Keratinocyte (primary cell): ENCODE measurements around the gene MYADML2. TPM values are rescaled to one million over a fixed set of nuclear protein-coding genes. Genes with fewer than 3 reads are reported as not detected.

Experiments
- DNase-seq: peaks from one replicate; pipeline ENCODE4 v3.0.0-alpha.2; 2011; ENCODE audit warnings: low read depth, missing footprints, low spot score
- FAIRE-seq: peaks from 2 replicates; lab custom pipeline; 2011; peaks lifted over from hg19 to GRCh38; lab: Jason Lieb, UNC
- H2AFZ ChIP-seq: 2 replicates; pipeline ENCODE4 v1.6.0; 2012; ENCODE audit warnings: low read length, control low read depth, inconsistent platforms; ENCODE audit not compliant: control insufficient read depth
- H3K27ac ChIP-seq: 2 replicates; pipeline ENCODE4 v1.5.1; 2011; ENCODE audit warnings: low read length; ENCODE audit not compliant: control insufficient read depth, insufficient read depth
- H3K27me3 ChIP-seq: 3 replicates; pipeline ENCODE4 v1.6.0; 2011; ENCODE audit warnings: low read length; ENCODE audit not compliant: control insufficient read depth, insufficient read depth; ENCODE audit errors: extremely low read depth
- H3K36me3 ChIP-seq, 2 experiments: 2 replicates in 1 of 2; 3 replicates in 1 of 2; pipeline ENCODE4 v1.5.1; 2011; ENCODE audit warnings: low read length in 2 of 2, mild to moderate bottlenecking in 1 of 2; ENCODE audit not compliant: control insufficient read depth in 2 of 2, insufficient read depth in 2 of 2; ENCODE audit errors: extremely low read depth in 1 of 2
- H3K4me1 ChIP-seq: 3 replicates; pipeline ENCODE4 v1.5.1; 2011; ENCODE audit warnings: low read length; ENCODE audit not compliant: control insufficient read depth, insufficient read depth; ENCODE audit errors: extremely low read depth
- H3K4me2 ChIP-seq: 3 replicates; pipeline ENCODE4 v1.6.0; 2011; ENCODE audit warnings: low read depth, low read length; ENCODE audit not compliant: control insufficient read depth, insufficient read depth; ENCODE audit errors: extremely low read depth
- H3K4me3 ChIP-seq, 3 experiments: fragments of 200-600 bp in 1 of 3; sonication (generic) in 1 of 3; 2 replicates in 2 of 3; 3 replicates in 1 of 3; pipeline ENCODE4 v1.5.1; 2011 to 2016; ENCODE audit warnings: low read length in 3 of 3, mild to moderate bottlenecking in 3 of 3, control low read depth in 2 of 3, inconsistent platforms in 1 of 3, low read depth in 1 of 3, mixed read lengths in 1 of 3, mixed run types in 1 of 3, moderate library complexity in 1 of 3; ENCODE audit not compliant: control insufficient read depth in 2 of 3, insufficient read depth in 2 of 3; ENCODE audit errors: extremely low read depth in 1 of 3
- H3K79me2 ChIP-seq: 2 replicates; pipeline ENCODE4 v1.6.0; 2012; ENCODE audit warnings: low read length; ENCODE audit not compliant: control insufficient read depth, insufficient read depth
- H3K9ac ChIP-seq: 3 replicates; pipeline ENCODE4 v1.6.0; 2011; ENCODE audit warnings: low read length; ENCODE audit not compliant: control insufficient read depth, insufficient read depth; ENCODE audit errors: extremely low read depth
- H3K9me1 ChIP-seq: 3 replicates; pipeline ENCODE4 v1.6.0; 2011; ENCODE audit warnings: low read length; ENCODE audit not compliant: control insufficient read depth, insufficient read depth; ENCODE audit errors: extremely low read depth
- H3K9me3 ChIP-seq: 2 replicates; pipeline ENCODE4 v1.5.1; 2012; ENCODE audit warnings: low read depth, low read length; ENCODE audit not compliant: control insufficient read depth
- H4K20me1 ChIP-seq: 3 replicates; pipeline ENCODE4 v1.6.0; 2011; ENCODE audit warnings: low read length; ENCODE audit not compliant: control insufficient read depth, insufficient read depth; ENCODE audit errors: extremely low read depth
- CTCF ChIP-seq, 3 experiments: IDR thresholded peaks in 1 of 3; conservative IDR thresholded peaks in 1 of 3; optimal IDR thresholded peaks in 1 of 3; 2 replicates in 2 of 3; 3 replicates in 1 of 3; pipeline versions ENCODE3 to v1.5.1; 2011; ENCODE audit warnings: low read length in 3 of 3, mild to moderate bottlenecking in 3 of 3, moderate library complexity in 2 of 3, control low read depth in 1 of 3, inconsistent platforms in 1 of 3; ENCODE audit not compliant: insufficient read depth in 2 of 3; ENCODE audit errors: extremely low read depth in 1 of 3
- EZH2 ChIP-seq: IDR thresholded peaks from one replicate; pipeline ENCODE4 v1.6.1; 2012; ENCODE audit warnings: inconsistent platforms, mild to moderate bottlenecking, low read length, moderate library complexity
- dilution Hi-C: fragments of 300-500 bp; cut with MboI; formaldehyde crosslinking; loops from one replicate; pipeline ENCODE4 v1.7.0; 2020; ENCODE audit warnings: low sequenced_read_pairs; ENCODE audit not compliant: extremely low pct_ligation_motif_present
- polyA minus RNA-seq, 3 experiments: library from RNA; depleted of rRNA, polyadenylated mRNA; stranded (reverse); fragments of >200 nt; gene quantifications; 1 replicate in 1 of 3; 2 replicates in 1 of 3; 3 replicates in 1 of 3; pipeline ENCODE4 v1.2.3, GENCODE V29; 2011
- polyA plus RNA-seq, 5 experiments: library from polyadenylated mRNA; depleted of rRNA in 3 of 5; stranded (reverse) in 3 of 5; stranded (forward) in 1 of 5; unstranded in 1 of 5; fragments of >200 nt; gene quantifications; 1 replicate in 1 of 5; 2 replicates in 3 of 5; 3 replicates in 1 of 5; pipeline versions ENCODE4 v1.2.1 to v1.2.3, GENCODE V29; 2011 to 2012; ENCODE audit warnings: missing spikeins in 2 of 5, low read depth in 1 of 5, low replicate concordance in 1 of 5

MYADML2 gene, protein sequence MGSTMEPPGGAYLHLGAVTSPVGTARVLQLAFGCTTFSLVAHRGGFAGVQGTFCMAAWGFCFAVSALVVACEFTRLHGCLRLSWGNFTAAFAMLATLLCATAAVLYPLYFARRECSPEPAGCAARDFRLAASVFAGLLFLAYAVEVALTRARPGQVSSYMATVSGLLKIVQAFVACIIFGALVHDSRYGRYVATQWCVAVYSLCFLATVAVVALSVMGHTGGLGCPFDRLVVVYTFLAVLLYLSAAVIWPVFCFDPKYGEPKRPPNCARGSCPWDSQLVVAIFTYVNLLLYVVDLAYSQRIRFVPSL
- not detected in 3 replicates for polyA plus RNA-seq
- polyA plus RNA-seq (2011; ENCODE audit: low read depth) = not detected
- not detected in 2 replicates for polyA plus RNA-seq (2011; cell fraction: cytosol; rRNA removed)
- not detected in 2 replicates for polyA plus RNA-seq (2011; cell fraction: nucleus; rRNA removed)
- not detected in 2 replicates for polyA plus RNA-seq (2012; ENCODE audit: low replicate concordance)
- polyA minus RNA-seq = not detected in 3 replicates
- polyA minus RNA-seq (2011; cell fraction: cytosol; rRNA and poly(A)+ RNA removed) = not detected
- polyA minus RNA-seq (2011; cell fraction: nucleus; rRNA and poly(A)+ RNA removed) = not detected in 2 replicates

GRCh38 chr17:81947189-81947588 lies at the start of gene MYADML2:
TSS of gene MYADML2 (minus strand) at chr17:81947233. CDS start at chr17:81941741, 5,492 bp downstream.
- Histone ChIP-seq H3K9me3 (no peaks in the 10 kb centered on the region), H2AFZ (no peak within 1 kb of the TSS), H4K20me1 (no peaks in the 10 kb centered on the region), H3K4me1 (no peaks in the 10 kb centered on the region), H3K4me3 (no peak within 1 kb of the TSS), H3K9ac (no peak within 1 kb of the TSS), H3K36me3 (no peaks in the 10 kb centered on the region), H3K27ac (no peak within 1 kb of the TSS), H3K79me2 (no peaks in the 10 kb centered on the region), H3K27me3 (peaks cover 10% of the 10 kb centered on the region), H3K4me2 (no peak within 1 kb of the TSS), H3K9me1 (no peaks in the 10 kb centered on the region)
- no peak for FAIRE-seq
- DNase-seq = no peak
- dilution Hi-C loops = no loop called here
- TF ChIP-seq CTCF (optimal IDR thresholded peaks at IDR 0.05 in 1 of 3, IDR thresholded peaks at IDR 0.05 in 1 of 3, conservative IDR thresholded peaks at IDR 0.05 in 1 of 3; ENCODE audit: extremely low read depth in 1 of 3, insufficient read depth in 2 of 3, low read length in 3 of 3) = no peak
- TF ChIP-seq EZH2 = no peak

- H3K36me3 ChIP-seq = no peaks in the 10 kb centered on the region
- no peaks in the 10 kb centered on the region for H3K79me2 ChIP-seq
- H3K9me1 ChIP-seq = no peaks in the 10 kb centered on the region
- no peak overlapping the region for H3K27ac ChIP-seq
- TF ChIP-seq CTCF (optimal IDR thresholded peaks at IDR 0.05 in 1 of 3, IDR thresholded peaks at IDR 0.05 in 1 of 3, conservative IDR thresholded peaks at IDR 0.05 in 1 of 3; ENCODE audit: extremely low read depth in 1 of 3, insufficient read depth in 2 of 3, low read length in 3 of 3) (no peak), EZH2 (no peak)
- H4K20me1 ChIP-seq = no peaks in the 10 kb centered on the region
- dilution Hi-C loops = no loop called here
- no peak overlapping the region for H3K4me3 ChIP-seq
- H3K27me3 ChIP-seq = no peaks in the 10 kb centered on the region
- H3K9me3 ChIP-seq = no peaks in the 10 kb centered on the region
- H3K4me2 ChIP-seq = no peak overlapping the region
- no peak overlapping the region for H2AFZ ChIP-seq
- H3K9ac ChIP-seq = no peak overlapping the region
- H3K4me1 ChIP-seq = peaks cover 14% of the 10 kb centered on the region
- no peak for DNase-seq
- no peak for FAIRE-seq
Observed at GRCh38 chr17:81996232-81996756, 49.3 kb upstream of the MYADML2 start.
